Sigmoid colon (tissue), 4 donors: ENCODE results near the gene ASAP3.

ENCODE experiments used
- POLR2A ChIP-seq, 2 donors: fragments of 450-650 bp; IDR thresholded peaks; one replicate each; pipeline ENCODE4 v1.6.1; 2016; ENCODE audit warnings: antibody characterized with exemption in 2 of 2, mild to moderate bottlenecking in 2 of 2, moderate library complexity in 2 of 2
- POLR2AphosphoS5 ChIP-seq, 4 donors: sonication (generic); formaldehyde crosslinking; IDR thresholded peaks; one replicate each; pipeline ENCODE4 v1.6.1; 2017; ENCODE audit warnings: antibody characterized with exemption in 4 of 4
- TF ChIP-seq, protein P1 (sequence below), 4 experiments: fragments of 450-650 bp in 3 of 4; fragments of 200-600 bp in 1 of 4; IDR thresholded peaks; one replicate each; pipeline ENCODE4 v1.5.1; 2016 to 2019; ENCODE audit warnings: antibody characterized with exemption in 4 of 4, mild to moderate bottlenecking in 3 of 4, moderate library complexity in 2 of 4

- TF ChIP-seq POLR2A (IDR thresholded peaks at IDR 0.05) (no peak), POLR2AphosphoS5 (IDR thresholded peaks at IDR 0.05) (no peak)
- TF ChIP-seq, protein P1, sequence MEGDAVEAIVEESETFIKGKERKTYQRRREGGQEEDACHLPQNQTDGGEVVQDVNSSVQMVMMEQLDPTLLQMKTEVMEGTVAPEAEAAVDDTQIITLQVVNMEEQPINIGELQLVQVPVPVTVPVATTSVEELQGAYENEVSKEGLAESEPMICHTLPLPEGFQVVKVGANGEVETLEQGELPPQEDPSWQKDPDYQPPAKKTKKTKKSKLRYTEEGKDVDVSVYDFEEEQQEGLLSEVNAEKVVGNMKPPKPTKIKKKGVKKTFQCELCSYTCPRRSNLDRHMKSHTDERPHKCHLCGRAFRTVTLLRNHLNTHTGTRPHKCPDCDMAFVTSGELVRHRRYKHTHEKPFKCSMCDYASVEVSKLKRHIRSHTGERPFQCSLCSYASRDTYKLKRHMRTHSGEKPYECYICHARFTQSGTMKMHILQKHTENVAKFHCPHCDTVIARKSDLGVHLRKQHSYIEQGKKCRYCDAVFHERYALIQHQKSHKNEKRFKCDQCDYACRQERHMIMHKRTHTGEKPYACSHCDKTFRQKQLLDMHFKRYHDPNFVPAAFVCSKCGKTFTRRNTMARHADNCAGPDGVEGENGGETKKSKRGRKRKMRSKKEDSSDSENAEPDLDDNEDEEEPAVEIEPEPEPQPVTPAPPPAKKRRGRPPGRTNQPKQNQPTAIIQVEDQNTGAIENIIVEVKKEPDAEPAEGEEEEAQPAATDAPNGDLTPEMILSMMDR (IDR thresholded peaks at IDR 0.05), result no peak
Observed at GRCh38 chr1:23471473-23472075, 12.4 kb downstream of the ASAP3 start.
